AG09319 (cell line): ENCODE measurements around the gene BHMT2.

ENCODE experiments used
- DNase-seq: peaks from one replicate; pipeline ENCODE4 v3.0.0-alpha.2; 2010; ENCODE audit warnings: low read depth; ENCODE audit errors: extremely low read depth
- CTCF ChIP-seq: IDR thresholded peaks from 2 replicates; pipeline ENCODE4 v1.5.1; 2011; ENCODE audit warnings: low read depth, mild to moderate bottlenecking, inconsistent platforms, low read length, moderate library complexity

The BHMT2 gene

DNA sequence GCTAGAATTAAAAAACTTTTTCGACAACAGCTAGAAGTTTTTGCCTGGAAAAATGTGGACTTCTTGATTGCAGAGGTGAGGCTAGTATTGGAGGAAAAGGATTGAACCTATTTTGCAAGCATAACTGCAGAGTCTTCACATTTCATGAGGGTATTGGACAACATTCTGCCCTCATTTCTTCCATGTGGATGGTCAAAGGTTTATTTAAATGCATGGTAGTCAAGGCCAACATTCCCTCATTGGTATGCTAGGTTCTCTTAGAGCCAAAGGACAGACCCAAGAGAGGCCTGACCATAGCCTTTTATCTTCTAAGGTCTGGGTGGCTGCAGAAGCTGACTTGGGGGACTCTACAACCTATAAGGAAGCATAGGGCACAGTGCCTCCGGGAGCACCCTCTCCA lies 11.2 kb downstream of the BHMT2 start:
- no peak for DNase-seq
- TF ChIP-seq CTCF = no peak

DNA sequence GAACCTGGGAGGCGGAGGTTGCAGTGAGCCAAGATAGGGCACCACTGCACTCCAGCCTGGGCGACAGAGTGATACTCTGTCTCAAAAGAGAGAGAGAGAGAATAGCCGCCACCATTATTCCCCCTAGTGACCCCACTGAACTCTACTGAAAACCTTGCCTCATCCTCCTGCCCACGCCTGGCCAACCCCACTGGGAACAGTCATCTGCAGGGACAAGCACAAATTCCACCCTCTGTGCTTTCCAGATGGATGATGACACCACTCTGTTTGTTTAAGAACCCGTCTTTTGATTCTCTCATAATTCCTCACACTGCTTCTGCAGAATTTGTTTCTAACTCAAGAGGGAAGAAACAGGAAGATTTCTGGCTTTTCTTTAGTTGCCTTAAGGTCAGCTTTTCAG lies 12.2 kb downstream of the BHMT2 start:
- no peak for DNase-seq
- TF ChIP-seq CTCF = no peak

DNA sequence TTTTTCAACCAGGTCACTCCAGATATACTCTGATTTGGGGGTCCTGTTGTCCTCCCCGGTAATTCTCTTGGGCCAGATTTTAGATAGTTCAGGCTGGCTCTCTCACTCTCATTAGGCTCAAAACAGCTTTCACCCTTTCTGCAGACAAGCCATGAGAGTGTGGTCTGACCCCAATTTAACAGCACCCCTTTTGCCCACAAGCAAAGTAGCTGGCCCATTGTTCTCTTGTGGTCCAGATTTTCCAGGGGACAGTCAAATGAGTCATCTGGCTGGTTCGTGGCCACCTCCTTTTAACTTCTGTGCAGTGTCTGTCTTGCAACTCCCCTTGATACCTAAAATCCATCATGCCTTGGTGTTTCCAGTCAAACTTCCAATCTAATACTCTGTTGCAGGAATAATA lies 16.5 kb downstream of the BHMT2 start:
- DNase-seq = no peak
- TF ChIP-seq CTCF = no peak

DNA sequence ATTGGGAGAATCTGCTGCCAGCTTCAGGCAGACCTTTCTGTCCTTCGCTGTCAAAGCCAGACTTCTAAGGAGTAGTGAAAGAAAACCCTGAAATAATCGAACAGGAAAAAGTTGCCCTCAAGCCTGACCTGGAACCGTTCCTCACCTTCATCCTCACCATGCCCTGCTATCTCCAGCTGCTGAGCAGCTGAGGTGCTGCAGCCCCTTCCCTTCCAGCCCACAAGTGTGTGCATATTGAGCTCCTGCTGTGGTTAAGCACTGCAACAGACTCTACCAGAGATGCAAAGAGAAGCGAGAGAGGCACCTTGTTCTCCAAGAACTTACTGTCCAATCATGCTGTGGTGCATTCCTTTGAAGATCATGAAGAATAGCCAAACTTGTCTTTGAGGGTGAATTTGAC lies 18.9 kb downstream of the BHMT2 start:
- no peak for DNase-seq
- TF ChIP-seq CTCF = no peak

GRCh38 chr5:79091064-79091463 lies 21.5 kb downstream of the BHMT2 start:
- DNase-seq = no peak
- no peak for TF ChIP-seq CTCF

DNA sequence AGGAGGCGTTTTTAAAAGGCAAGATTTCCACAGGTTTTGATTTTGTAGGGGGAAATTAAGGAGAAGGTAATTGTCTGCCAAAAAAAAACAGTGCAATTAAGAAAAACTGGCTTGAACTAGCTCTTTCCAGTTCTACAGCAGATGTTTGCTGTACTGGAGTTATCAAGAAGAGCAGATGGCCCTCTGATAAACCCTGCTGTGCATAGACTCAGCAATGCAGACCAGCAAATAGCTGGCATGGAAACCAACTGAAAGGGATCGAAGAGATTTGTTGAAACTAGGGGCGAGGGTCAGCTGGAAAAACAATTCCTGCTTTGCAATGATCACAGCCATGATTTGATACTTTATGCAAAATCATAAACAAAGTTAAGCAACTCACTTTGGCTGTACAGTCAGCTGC lies 24.2 kb downstream of the BHMT2 start:
- DNase-seq = no peak
- no peak for TF ChIP-seq CTCF

- no peak for TF ChIP-seq CTCF
- no peak for DNase-seq
Measured at GRCh38 chr5:79105868-79106267, 36.3 kb downstream of the BHMT2 start.
